Forelimb muscle (tissue), 1 donor: ENCODE measurements around the gene THSD4. TPM values are rescaled to one million over a fixed set of nuclear protein-coding genes. Genes with fewer than 3 reads are reported as not detected.

Source experiments
- DNase-seq: peaks from one replicate; pipeline ENCODE4 v3.0.0-alpha.2; 2013; ENCODE audit warnings: low read depth
- polyA plus RNA-seq: library from polyadenylated mRNA; unstranded; fragments of 120-200 nt; gene quantifications from one replicate; pipeline ENCODE4 v1.2.1, GENCODE V29; 2013; ENCODE audit not compliant: insufficient read length

The THSD4 gene
- polyA plus RNA-seq, 1 donor = 21.8 TPM

DNA sequence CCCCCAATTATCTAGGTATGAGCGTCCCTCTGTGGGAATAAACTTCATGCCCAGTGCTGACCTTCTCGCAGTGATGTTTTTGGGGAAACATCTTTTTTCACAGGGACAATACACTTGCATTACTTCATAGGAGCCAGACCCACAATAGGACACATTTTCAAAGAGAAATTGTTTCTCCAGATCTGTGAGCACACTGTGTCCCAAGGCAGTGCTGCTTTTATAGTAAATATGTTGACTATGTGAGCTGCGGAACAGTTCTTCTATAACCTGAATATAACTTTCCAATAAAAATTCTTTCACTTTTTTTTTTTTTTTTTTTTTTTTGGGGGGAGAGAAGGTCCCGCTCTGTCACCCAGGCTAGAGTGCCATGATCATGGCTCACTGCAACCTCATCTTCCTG, 17.4 kb upstream of the THSD4 start:
- DNase-seq = no peak

DNA sequence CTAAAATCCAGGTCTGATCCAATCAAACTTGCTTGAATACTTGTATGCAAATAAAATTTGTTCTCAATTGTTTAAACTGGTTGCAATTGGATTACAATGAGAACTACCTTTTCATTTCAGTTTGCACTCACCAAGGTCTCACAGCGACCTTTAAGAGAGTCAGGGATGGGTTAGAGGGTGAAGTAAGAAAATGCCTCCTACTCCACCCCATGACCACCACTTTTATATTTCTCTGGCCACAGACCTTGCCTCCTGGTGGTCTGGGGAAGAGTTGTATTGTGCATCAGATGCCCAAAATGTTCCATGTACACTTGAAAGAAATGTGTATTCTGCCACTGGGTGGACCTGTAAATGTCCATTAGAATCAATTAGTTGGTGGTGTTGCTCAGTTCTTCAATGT, 16.4 kb upstream of the THSD4 start:
- no peak for DNase-seq

GRCh38 chr15:71103102-71103676, 12.1 kb upstream of the THSD4 start:
- no peak for DNase-seq

GRCh38 chr15:71104636-71105035, 10.6 kb upstream of the THSD4 start:
- DNase-seq = no peak

DNA sequence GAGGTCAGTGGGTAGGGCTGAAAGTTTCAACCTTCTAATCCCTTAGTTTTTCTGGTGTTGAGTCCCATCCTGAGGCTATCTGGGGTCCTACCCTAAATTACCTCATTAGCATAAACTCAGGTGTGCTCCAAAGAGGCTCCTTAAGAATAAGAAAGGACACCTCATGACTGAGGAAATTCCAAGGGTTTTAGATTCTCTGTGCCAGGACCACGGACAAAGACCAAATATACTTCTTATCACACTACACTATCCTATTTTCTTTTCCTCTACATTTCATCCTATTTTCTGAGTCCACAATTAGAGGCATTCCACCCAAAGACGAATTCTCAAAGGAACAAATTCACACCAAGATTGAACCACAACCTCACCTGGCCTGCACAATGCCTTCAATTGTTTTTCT, 9.8 kb upstream of the THSD4 start:
- DNase-seq = no peak

GRCh38 chr15:71106802-71107500, 8.3 kb upstream of the THSD4 start:
- DNase-seq = no peak

DNA sequence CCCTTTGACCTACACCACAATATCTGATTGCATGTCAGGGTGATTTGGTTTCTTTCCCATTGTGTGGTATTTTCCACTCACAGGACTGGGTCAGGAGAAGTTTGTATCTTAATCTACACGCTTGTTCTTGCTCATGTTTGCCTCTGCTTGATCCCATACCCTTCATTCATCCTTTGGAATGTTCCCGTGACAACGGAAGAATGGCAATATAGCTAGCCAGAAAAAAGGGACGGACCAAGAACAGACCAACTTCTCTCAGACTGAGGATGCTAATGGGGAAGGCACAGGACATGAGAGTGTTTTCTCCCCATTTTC, 7.8 kb upstream of the THSD4 start:
- DNase-seq = no peak

DNA sequence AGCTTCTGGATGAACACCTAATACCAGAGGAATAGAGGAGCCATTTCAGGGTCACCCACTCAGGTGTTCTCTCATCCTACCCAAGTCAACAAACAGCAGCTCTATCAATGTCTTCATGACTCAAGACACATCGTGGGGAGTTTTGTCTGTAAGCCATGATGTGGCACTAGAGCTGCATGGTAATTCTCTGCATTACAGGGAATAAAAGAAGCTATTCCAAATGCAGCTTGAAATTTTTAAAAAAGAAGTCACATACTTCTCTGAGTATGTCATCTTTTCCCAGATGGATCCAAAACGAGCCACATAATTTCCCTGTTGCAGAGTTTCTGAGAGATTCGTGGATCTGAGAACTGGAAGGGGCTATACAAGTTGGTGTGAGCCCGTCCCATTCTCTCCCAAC, 6.1 kb upstream of the THSD4 start:
- no peak for DNase-seq

DNA sequence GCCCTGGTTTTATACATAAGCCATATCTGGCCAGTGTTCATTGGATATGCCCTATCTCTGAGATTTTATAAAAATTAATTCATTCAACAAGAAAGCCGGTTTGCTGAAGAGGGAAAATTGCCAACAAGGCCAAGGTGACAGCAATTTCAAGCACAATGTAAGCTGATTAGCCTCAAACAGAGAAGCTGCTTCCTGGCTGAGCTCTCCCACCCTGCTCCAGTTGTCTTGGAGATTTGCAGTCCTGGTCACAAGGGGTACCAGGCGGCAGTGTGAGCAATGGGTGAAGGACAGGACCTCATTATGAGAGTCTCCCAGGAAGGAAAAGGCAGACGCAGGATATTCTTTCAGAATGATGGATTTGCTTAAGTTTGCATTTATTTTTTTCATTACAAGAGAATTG, 5.4 kb upstream of the THSD4 start:
- no peak for DNase-seq

DNA sequence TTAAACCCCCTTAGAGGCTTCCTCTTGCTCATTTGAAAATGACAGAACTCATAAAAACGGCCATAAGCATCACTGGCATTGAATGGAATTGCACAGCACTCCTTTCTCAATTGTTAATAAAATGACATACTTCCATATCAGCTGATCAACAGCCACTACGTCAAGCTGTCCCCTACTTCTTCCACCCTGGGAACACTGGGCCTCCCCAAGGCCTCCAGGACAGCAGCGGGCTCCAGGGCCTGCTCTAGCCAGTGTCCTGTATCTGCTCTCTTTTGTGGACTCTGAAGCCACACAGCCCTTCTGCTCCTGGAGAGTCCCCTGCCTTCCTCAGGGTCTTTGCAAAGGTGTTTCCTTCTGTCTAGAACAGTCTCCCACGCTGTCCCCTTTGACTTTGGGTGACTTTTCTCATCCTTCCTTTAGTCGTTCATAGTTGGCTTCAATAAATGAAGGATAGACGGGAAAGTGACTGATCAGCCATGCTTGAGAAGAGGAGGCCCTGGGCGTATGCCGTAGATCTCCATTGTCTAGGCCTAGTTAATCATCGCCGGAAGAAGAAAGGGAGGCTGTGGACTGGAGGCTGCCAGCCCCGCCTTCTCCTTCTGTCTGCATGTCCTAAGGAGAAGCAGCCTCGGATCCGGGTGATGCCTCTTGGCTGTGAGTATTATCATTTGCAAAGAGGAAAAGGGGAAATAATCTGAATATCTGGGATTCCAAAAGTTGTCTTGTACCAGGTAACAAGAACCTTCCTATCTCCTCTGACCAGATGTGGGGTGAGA, 4.7 kb upstream of the THSD4 start:
- DNase-seq = no peak

GRCh38 chr15:71111181-71111565, 4.1 kb upstream of the THSD4 start:
- no peak for DNase-seq

GRCh38 chr15:71111950-71112349, 3.3 kb upstream of the THSD4 start:
- DNase-seq = no peak

DNA sequence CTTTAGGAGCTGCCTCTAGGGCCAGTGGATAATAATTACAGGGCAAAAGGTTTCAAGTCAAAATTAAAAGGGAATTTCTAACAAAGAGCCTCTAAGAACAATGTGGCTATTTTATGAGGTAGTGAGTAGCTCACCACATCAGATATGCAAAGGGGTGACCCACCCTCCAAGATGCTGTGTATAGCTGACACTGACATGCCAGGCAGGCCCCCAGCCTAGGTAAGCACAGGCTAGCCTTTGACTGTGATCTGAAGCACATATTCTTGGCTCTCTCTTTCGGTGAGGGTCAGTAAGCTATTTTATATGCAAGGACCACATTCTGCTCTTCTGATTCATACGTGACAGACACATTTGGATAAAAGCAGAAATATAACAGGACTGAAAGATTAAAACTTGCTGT, 2.8 kb upstream of the THSD4 start:
- no peak for DNase-seq

DNA sequence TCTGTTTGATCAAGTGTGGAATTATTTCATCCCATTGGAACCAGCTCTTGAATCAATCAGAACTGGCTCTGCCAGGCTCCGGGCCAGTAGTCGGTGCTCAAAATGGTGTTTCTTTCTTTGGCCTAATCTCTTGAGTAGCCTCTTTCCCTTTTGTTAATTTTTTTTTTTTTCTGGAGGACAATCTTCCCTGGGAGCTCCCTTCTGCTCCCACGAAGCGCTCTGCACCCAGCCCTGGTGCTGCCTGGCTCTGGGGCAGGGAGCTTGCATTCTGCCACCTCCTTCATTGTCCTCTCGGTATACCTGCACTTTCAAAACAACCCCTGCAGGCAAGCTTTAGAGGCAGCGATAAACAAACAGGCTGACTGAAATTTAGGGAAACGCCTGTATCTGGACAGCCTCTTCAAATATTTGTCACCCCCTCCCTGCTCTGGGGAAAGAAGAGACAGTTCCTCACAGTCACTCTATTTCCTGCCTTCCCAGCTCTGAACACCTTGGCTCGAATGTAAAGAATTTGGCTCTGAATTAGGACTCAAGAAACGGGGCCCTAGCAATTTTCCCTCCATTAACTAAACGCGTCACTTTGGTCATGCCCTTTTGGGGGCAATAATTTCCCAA, 1.1 kb upstream of the THSD4 start:
- DNase-seq = no peak

- DNase-seq = no peak
Observed at GRCh38 chr15:71115567-71116351, 488 bp downstream of the THSD4 start.

DNA sequence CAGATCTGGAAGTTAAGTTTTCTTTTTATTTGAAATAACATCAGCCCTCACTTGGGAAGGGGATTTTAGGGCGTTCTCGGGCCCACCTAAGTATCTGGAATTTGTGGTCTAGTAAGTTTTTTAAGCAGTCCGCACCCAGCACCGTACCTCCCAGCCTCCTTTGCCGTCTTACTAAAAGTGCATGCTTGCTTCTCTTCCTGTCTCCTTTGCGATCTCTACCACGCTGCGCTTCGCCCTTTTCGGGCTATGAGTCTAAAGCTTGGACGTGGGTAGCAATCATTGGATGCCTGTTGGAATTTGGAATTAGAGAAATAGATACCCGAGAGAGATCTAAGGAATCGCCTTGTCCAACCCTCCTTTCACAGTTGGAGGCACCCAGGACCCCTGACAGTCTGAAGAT, 1.1 kb downstream of the THSD4 start:
- no peak for DNase-seq

DNA sequence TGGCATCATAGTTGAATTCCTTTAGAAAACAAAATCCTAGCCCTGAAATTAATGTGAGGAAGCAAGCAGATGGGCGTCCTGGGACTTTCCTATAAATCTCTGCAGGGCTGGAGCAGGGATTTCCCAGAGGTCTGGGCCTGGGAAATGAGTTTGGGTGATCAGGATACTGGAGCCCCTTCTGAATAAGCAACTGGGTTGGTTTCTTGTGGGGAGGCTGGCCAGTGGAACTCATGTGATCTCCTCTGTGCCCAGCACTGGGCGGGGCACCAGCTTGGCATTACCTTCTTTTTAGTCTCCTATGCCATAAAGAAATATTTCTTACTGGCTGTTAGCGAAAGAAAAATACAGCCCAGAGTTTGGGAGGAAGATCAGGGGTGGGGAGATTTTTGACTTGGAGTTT, 1.7 kb downstream of the THSD4 start:
- no peak for DNase-seq

DNA sequence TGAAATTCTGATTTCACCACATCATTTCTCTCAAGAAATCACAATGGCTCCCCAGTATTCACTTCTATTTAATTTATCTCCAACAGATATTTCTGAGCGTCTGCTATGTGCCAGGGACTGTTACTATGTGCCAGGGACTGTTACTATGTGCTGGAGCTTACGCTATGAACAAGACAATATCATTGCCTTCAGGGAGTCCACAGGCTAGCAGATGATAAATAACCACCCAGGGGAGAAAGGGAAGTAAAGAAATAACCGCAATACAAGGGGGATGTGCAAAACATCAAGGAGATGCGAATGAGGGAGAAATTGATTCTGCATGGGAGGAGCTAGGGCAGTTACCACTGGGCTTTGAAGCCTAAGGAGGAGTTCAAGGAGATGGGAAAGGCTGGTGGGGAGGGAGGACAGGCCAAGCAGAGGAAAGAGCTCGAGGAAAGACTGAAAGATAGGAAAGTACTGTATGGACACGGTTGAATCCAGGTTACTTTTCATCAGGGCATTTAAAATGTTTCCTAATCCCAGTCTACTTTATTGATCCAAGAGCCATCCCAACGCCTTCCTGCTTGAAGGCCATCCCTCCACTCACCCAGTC, 2.5 kb downstream of the THSD4 start:
- DNase-seq = no peak

DNA sequence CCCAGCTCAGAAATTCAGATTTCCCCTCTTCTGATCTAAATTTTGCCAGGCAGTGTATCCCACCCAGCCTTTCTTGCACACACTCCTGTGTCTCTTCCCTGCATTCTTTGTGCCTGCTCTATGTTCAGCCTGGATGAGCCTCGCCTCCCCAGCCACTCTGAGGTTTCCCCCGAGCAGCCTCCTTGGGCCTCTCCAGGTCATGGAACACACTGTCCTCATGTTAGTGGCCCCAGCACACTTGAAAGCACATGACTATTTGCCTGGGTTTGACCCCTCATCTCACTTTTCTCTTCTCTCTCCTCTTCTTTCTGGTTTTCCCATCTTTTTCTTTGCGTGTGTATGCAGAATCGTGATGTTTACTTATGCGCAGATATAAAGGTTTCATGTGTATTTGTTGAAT, 3.1 kb downstream of the THSD4 start:
- no peak for DNase-seq

GRCh38 chr15:71118881-71119632, 3.8 kb downstream of the THSD4 start:
- DNase-seq = no peak

GRCh38 chr15:71120428-71120944, 5.2 kb downstream of the THSD4 start:
- no peak for DNase-seq
